Neutrophil (primary cell): ENCODE data around the gene LCORL.

ENCODE experiments used
- H3K27ac ChIP-seq: fragments of 200-600 bp; sonication (generic); 2 replicates; pipeline ENCODE4 v1.5.1; 2016; ENCODE audit warnings: mild to moderate bottlenecking, moderate library complexity
- H3K27me3 ChIP-seq: fragments of 200-600 bp; sonication (generic); 2 replicates; pipeline ENCODE4 v1.6.0; 2016; ENCODE audit warnings: mild to moderate bottlenecking
- H3K36me3 ChIP-seq: fragments of 200-600 bp; sonication (generic); 2 replicates; pipeline ENCODE4 v1.5.1; 2017
- H3K4me1 ChIP-seq, 2 experiments: fragments of 200-600 bp in 1 of 2; sonication (generic) in 1 of 2; 1 replicate in 1 of 2; 2 replicates in 1 of 2; pipeline versions ENCODE4 v1.5.1 to v1.6.1; 2013 to 2016; ENCODE audit warnings: low read depth in 1 of 2, low read length in 1 of 2, mild to moderate bottlenecking in 1 of 2, moderate library complexity in 1 of 2; ENCODE audit not compliant: control insufficient read depth in 1 of 2, insufficient read depth in 1 of 2
- H3K4me3 ChIP-seq, 2 experiments: fragments of 200-600 bp in 1 of 2; sonication (generic) in 1 of 2; 1 replicate in 1 of 2; 2 replicates in 1 of 2; pipeline ENCODE4 v1.5.1; 2013 to 2016; ENCODE audit warnings: low read depth in 1 of 2, low read length in 1 of 2, mild to moderate bottlenecking in 1 of 2, moderate library complexity in 1 of 2
- H3K9me3 ChIP-seq: fragments of 200-600 bp; sonication (generic); 2 replicates; pipeline ENCODE4 v1.5.1; 2016
- CTCF ChIP-seq: fragments of 200-600 bp; sonication (generic); IDR thresholded peaks from 2 replicates; pipeline ENCODE4 v1.5.1; 2016; ENCODE audit warnings: antibody characterized with exemption

The LCORL gene

GRCh38 chr4:17911608-17912007 is 109.9 kb downstream of the LCORL start:
- H3K27me3 ChIP-seq = no peaks in the 10 kb centered on the region
- no peak for TF ChIP-seq CTCF
- peaks cover 13% of the 10 kb centered on the region for H3K36me3 ChIP-seq
- H3K27ac ChIP-seq = no peak overlapping the region
- no peak overlapping the region for H3K4me3 ChIP-seq
- H3K4me1 ChIP-seq = no peaks in the 10 kb centered on the region
- no peaks in the 10 kb centered on the region for H3K9me3 ChIP-seq

GRCh38 chr4:17898553-17899055 is 123.0 kb downstream of the LCORL start:
- H3K36me3 ChIP-seq = no peaks in the 10 kb centered on the region
- H3K4me1 ChIP-seq = no peaks in the 10 kb centered on the region
- no peaks in the 10 kb centered on the region for H3K27me3 ChIP-seq
- TF ChIP-seq CTCF = no peak
- H3K27ac ChIP-seq = no peak overlapping the region
- no peaks in the 10 kb centered on the region for H3K9me3 ChIP-seq
- H3K4me3 ChIP-seq = no peak overlapping the region

- TF ChIP-seq CTCF = no peak
- no peaks in the 10 kb centered on the region for H3K4me1 ChIP-seq
- no peaks in the 10 kb centered on the region for H3K27me3 ChIP-seq
- no peak overlapping the region for H3K27ac ChIP-seq
- no peaks in the 10 kb centered on the region for H3K9me3 ChIP-seq
- H3K36me3 ChIP-seq = no peaks in the 10 kb centered on the region
- no peak overlapping the region for H3K4me3 ChIP-seq
Measured at GRCh38 chr4:17895481-17895880, 126.1 kb downstream of the LCORL start.

GRCh38 chr4:17894421-17894820 is 127.1 kb downstream of the LCORL start:
- Histone ChIP-seq H3K36me3 (no peaks in the 10 kb centered on the region), H3K9me3 (no peaks in the 10 kb centered on the region), H3K4me1 (no peaks in the 10 kb centered on the region), H3K27me3 (no peaks in the 10 kb centered on the region), H3K27ac (no peak overlapping the region), H3K4me3 (no peak overlapping the region)
- no peak for TF ChIP-seq CTCF

- Histone ChIP-seq H3K9me3 (no peaks in the 10 kb centered on the region), H3K36me3 (peaks cover 4% of the 10 kb centered on the region), H3K4me1 (no peaks in the 10 kb centered on the region), H3K27ac (no peak overlapping the region), H3K4me3 (no peak overlapping the region), H3K27me3 (no peaks in the 10 kb centered on the region)
- TF ChIP-seq CTCF = no peak
Measured at GRCh38 chr4:17889692-17890091, 131.9 kb downstream of the LCORL start.

GRCh38 chr4:17884511-17884910 is 137.0 kb downstream of the LCORL start:
- Histone ChIP-seq H3K9me3 (no peaks in the 10 kb centered on the region), H3K27me3 (no peaks in the 10 kb centered on the region), H3K4me1 (no peaks in the 10 kb centered on the region), H3K36me3 (peaks cover 8% of the 10 kb centered on the region), H3K27ac (no peak overlapping the region), H3K4me3 (no peak overlapping the region)
- TF ChIP-seq CTCF = no peak
